ENCODE measurements around the gene POU4F3. TPM values are rescaled to one million over a fixed set of nuclear protein-coding genes. Genes with fewer than 3 reads are reported as not detected.
"Not testable (repeated sequence)": the region's sequence is repeated elsewhere in the genome, so short reads cannot be mapped to it uniquely, and the experiment has no call there.

The POU4F3 gene, protein sequence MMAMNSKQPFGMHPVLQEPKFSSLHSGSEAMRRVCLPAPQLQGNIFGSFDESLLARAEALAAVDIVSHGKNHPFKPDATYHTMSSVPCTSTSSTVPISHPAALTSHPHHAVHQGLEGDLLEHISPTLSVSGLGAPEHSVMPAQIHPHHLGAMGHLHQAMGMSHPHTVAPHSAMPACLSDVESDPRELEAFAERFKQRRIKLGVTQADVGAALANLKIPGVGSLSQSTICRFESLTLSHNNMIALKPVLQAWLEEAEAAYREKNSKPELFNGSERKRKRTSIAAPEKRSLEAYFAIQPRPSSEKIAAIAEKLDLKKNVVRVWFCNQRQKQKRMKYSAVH
- total RNA-seq (0.15 and 0.32 TPM in 2 replicates), polyA plus RNA-seq (not detected in 2 replicates)

DNA sequence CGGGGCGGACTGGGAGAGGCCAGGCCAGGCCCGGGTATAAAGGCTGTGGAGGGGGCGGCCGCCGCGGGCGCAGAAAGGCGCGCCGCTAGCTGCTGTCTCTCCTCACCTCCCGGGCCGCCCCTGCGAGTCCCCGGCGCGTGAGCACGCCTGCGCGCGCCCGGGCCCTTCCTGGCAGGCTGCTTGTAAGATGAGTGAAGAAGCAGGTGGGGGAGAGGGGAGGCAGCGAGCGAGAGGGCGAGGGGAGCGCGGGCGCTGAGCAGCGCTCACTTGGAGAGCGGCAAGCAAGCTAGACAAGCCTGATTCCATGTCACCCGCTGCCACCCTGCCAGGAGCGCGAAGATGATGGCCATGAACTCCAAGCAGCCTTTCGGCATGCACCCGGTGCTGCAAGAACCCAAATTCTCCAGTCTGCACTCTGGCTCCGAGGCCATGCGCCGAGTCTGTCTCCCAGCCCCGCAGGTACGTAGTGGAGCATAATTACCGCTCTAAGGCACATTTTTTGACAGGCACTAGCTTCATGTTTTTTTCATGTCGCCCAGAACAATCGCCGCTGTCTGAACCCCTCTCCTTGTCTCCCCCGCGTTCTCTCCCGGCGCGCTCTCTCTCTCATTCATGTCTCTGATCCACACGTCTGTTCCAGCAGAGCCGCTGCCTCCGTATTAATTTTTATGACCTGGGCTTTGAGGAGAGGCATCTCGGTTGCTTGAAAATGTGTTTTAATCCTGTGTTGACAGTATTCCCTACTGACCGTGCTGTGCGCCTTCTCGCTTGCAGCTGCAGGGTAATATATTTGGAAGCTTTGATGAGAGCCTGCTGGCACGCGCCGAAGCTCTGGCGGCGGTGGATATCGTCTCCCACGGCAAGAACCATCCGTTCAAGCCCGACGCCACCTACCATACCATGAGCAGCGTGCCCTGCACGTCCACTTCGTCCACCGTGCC is at the start of gene POU4F3:
Gene POU4F3 (plus strand): TSS at position 66 of the 941 bp plus-strand sequence. CDS start 274 bp downstream, at position 340.
- H3K27me3 ChIP-seq, result peaks cover 100% of the 10 kb centered on the region
- peak within 1 kb of the TSS; percentile 13 for H3K4me3 ChIP-seq
- peak in 1 of 2 donors; percentile 34 for DNase-seq (ENCODE audit: low read depth in 1 of 2, low spot score in 1 of 2)
- no peaks in the 10 kb centered on the region for H3K9me3 ChIP-seq (ENCODE audit: low read depth)
- H3K4me1 ChIP-seq (ENCODE audit: low read depth), result no peaks in the 10 kb centered on the region
- no peaks in the 10 kb centered on the region for H3K36me3 ChIP-seq
- TF ChIP-seq, protein P1, sequence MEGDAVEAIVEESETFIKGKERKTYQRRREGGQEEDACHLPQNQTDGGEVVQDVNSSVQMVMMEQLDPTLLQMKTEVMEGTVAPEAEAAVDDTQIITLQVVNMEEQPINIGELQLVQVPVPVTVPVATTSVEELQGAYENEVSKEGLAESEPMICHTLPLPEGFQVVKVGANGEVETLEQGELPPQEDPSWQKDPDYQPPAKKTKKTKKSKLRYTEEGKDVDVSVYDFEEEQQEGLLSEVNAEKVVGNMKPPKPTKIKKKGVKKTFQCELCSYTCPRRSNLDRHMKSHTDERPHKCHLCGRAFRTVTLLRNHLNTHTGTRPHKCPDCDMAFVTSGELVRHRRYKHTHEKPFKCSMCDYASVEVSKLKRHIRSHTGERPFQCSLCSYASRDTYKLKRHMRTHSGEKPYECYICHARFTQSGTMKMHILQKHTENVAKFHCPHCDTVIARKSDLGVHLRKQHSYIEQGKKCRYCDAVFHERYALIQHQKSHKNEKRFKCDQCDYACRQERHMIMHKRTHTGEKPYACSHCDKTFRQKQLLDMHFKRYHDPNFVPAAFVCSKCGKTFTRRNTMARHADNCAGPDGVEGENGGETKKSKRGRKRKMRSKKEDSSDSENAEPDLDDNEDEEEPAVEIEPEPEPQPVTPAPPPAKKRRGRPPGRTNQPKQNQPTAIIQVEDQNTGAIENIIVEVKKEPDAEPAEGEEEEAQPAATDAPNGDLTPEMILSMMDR (IDR thresholded peaks at IDR 0.05; ENCODE audit: low read depth, low read length), result no peak
- no peak within 1 kb of the TSS for H3K27ac ChIP-seq

DNA sequence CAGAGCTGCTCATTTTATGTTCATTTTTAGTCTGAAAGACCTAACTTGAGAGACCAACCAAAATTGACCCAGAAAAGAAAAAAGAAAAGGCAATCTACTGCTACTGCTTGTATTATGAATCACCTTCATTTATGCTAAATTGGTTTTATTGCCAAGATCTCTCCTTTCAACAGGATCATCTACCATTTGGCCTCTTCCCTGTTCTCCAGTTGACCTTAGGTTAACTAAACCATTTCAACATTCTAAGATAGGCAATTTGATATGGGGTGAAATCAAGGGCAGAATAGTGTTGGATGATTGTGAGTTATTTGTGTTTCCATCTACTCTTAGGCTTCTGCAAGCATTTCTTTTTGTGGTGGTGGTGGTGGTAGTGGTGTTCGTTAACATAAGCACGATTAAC is 48.3 kb upstream of the POU4F3 start:
- TF ChIP-seq, protein P1 (IDR thresholded peaks at IDR 0.05; ENCODE audit: low read depth, low read length), result no peak
- peaks cover 12% of the 10 kb centered on the region for H3K36me3 ChIP-seq

DNA sequence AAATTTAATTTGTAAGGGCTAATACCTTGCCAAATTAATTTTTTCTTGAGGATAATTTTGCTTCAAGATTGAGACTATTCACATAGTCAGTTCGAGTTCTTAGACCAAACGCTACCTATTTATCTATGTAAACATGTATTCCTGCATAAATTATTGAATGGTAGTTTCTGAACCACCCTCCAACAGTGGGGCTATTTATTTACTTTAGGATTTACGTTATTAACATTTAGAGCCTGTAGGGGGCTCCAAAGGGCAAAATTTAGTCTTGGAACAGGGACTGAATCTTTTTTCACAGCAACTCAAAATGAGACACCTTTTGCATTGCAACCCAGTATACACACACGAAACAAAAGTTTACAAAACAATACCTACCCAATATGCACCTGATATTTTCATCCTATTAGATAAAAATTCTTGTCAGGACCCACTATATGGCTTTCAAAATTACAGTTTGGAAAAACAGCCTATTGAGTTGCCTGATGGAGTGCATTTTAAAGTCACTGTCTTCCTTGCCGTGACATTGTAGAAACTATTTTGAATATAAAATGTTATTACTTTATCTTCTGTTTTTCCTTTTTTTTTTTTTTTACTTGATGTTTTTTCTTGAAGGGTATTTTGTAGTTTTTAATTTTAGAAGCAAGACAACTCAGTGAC is 47.1 kb upstream of the POU4F3 start:
- DNase-seq (ENCODE audit: low read depth in 1 of 2, low spot score in 1 of 2), result peak; percentile 63 to 69
- Histone ChIP-seq H3K27me3 (no peaks in the 10 kb centered on the region), H3K4me1 (ENCODE audit: low read depth) (peaks cover 3% of the 10 kb centered on the region), H3K4me3 (no peak overlapping the region), H3K9me3 (ENCODE audit: low read depth) (no peaks in the 10 kb centered on the region), H3K27ac (no peak overlapping the region), H3K36me3 (peaks cover 9% of the 10 kb centered on the region)
- TF ChIP-seq, protein P1 (IDR thresholded peaks at IDR 0.05; ENCODE audit: low read depth, low read length), result peak; percentile 65

More for the DNA sequence above, 48.3 kb upstream of the POU4F3 start:
- H3K4me1 ChIP-seq (ENCODE audit: low read depth), result peaks cover 8% of the 10 kb centered on the region
- peak overlapping the region; percentile 67 for H3K27ac ChIP-seq
- no peaks in the 10 kb centered on the region for H3K27me3 ChIP-seq
- H3K9me3 ChIP-seq (ENCODE audit: low read depth), result no peaks in the 10 kb centered on the region
- no peak overlapping the region for H3K4me3 ChIP-seq
- no peak for DNase-seq (ENCODE audit: low read depth in 1 of 2, low spot score in 1 of 2)

DNA sequence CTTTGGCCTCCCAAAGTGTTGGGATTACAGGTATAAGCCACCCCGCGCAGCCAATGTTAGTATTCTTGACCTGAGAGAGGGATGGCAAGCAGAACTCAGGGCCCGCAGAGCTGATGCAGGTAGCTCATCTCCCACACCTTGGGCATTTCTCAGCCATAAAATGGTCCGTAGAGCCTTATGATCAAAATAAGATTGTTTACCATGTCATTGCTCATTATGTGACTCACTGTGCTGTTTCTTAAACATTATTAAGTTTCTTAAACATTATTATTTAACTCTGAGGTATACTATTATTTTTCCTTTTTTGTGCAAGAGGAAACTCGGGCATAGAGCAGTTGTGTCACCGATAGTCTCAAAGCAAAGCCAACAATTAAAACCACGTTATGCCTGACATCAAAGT is 42.4 kb upstream of the POU4F3 start:
- Histone ChIP-seq H3K27ac (no peak overlapping the region), H3K4me3 (no peak overlapping the region), H3K4me1 (ENCODE audit: low read depth) (no peaks in the 10 kb centered on the region), H3K9me3 (ENCODE audit: low read depth) (no peaks in the 10 kb centered on the region), H3K27me3 (peaks cover 8% of the 10 kb centered on the region), H3K36me3 (no peaks in the 10 kb centered on the region)
- TF ChIP-seq, protein P1 (IDR thresholded peaks at IDR 0.05; ENCODE audit: low read depth, low read length), result no peak
- no peak for DNase-seq (ENCODE audit: low read depth in 1 of 2, low spot score in 1 of 2)

DNA sequence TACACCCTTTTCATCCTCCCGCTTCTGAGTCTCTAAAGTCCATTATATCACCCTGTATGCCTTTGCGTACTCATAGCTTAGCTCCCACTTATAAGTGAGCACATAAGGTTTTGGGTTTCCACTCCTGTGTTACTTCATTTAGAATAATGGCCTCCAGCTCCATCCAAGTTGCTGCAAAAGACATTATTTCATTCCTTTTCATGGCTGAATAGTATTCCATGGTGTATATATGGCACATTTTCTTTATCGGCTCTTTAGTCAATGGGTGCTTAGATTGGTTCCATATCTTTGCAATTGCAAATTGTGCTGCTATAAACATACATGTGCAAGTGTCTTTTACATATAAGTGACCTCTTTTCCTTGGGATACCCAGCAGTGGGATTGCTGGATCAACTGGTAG is 39.7 kb upstream of the POU4F3 start:
- not testable (repeated sequence) for H3K4me3 ChIP-seq; DNase-seq (ENCODE audit: low read depth in 1 of 2, low spot score in 1 of 2); H3K36me3 ChIP-seq; H3K9me3 ChIP-seq (ENCODE audit: low read depth); H3K27ac ChIP-seq; H3K4me1 ChIP-seq (ENCODE audit: low read depth)
- H3K27me3 ChIP-seq, result peaks cover 25% of the 10 kb centered on the region

Data from cardiac muscle cell (in vitro differentiated cells and primary cell).